Body of pancreas (tissue), 4 donors: ENCODE data around the gene KRTAP10-8. TPM values are rescaled to one million over a fixed set of nuclear protein-coding genes. Genes with fewer than 3 reads are reported as not detected.

ENCODE experiments used
- ATAC-seq: fragments of 150-250 bp; one replicate; pipeline ENCODE4 v1.9.1; 2016
- DNase-seq, 4 donors: peaks; one replicate each; pipeline ENCODE4 v3.0.0-alpha.2; 2019
- H3K27ac ChIP-seq, 4 donors: fragments of 200-600 bp; sonication (generic); 1 replicate in 3 of 4; 2 replicates in 1 of 4; pipeline versions ENCODE4 v1.5.1 to v1.6.1; 2016 to 2019; ENCODE audit warnings: mild to moderate bottlenecking in 1 of 4, mixed read lengths in 1 of 4, moderate library complexity in 1 of 4
- H3K27me3 ChIP-seq, 2 donors: fragments of 200-600 bp; sonication (generic); one replicate each; pipeline ENCODE4 v1.6.0; 2016; ENCODE audit warnings: mild to moderate bottlenecking in 1 of 2
- H3K36me3 ChIP-seq, 2 donors: fragments of 200-600 bp; sonication (generic); replicated peaks in 1 of 2; 2 replicates each; pipeline ENCODE4 v1.5.1; 2016; ENCODE audit warnings: low read depth in 2 of 2; ENCODE audit not compliant: insufficient read depth in 1 of 2
- H3K4me1 ChIP-seq: fragments of 200-600 bp; sonication (generic); one replicate; pipeline ENCODE4 v1.6.0; 2016
- H3K4me3 ChIP-seq, 2 donors: fragments of 200-600 bp; sonication (generic); 1 replicate in 1 of 2; 2 replicates in 1 of 2; pipeline ENCODE4 v1.5.1; 2016 to 2019
- H3K9me3 ChIP-seq, 3 donors: fragments of 200-600 bp; sonication (generic); 1 replicate in 2 of 3; 2 replicates in 1 of 3; pipeline ENCODE4 v1.5.1; 2016
- CTCF ChIP-seq, 7 experiments: fragments of 450-650 bp in 4 of 7; fragments of 200-600 bp in 3 of 7; sonication (generic) in 3 of 7; IDR thresholded peaks; one replicate each; pipeline ENCODE4 v1.5.1; 2016 to 2019; ENCODE audit warnings: antibody characterized with exemption in 7 of 7
- POLR2A ChIP-seq, 3 donors: fragments of 450-650 bp; IDR thresholded peaks; one replicate each; pipeline ENCODE4 v1.6.1; 2016; ENCODE audit warnings: antibody characterized with exemption in 3 of 3, mild to moderate bottlenecking in 2 of 3
- WGBS, 2 donors: methylation state at CpG; one replicate each; pipeline ENCODE4 v1.1.5; 2017; 5-methylcytosine and 5-hydroxymethylcytosine counted together
- intact Hi-C: fragments of 100-400 bp; cut with DNase I; formaldehyde crosslinking; loops from one replicate; pipeline ENCODE4 v1.15.1; 2023
- total RNA-seq, 2 donors: library from RNA; depleted of rRNA; stranded (reverse); fragments of >200 nt; gene quantifications; one replicate each; pipeline ENCODE4 v1.1.0, GENCODE V29; 2016

The KRTAP10-8 gene
- total RNA-seq, 2 donors from 2014 or later, result not detected

- Histone ChIP-seq H3K27me3 (no peaks in the 10 kb centered on the region), H3K9me3 (peaks cover 0 to 26% (median 0%) of the 10 kb centered on the region in 3 donors), H3K27ac (no peak overlapping the region), H3K4me1 (no peaks in the 10 kb centered on the region), H3K36me3 (no peaks in the 10 kb centered on the region), H3K4me3 (no peak overlapping the region)
- no peak for ATAC-seq
- 56 to 74% methylated on average over 4 of the region's 4 CpGs for WGBS, 2 donors
- DNase-seq, result no peak
- intact Hi-C loops, result no loop called here
- TF ChIP-seq CTCF (IDR thresholded peaks at IDR 0.05) (no peak), POLR2A (IDR thresholded peaks at IDR 0.05) (no peak)
Observed at GRCh38 chr21:44611551-44611950, 328 bp upstream of the KRTAP10-8 start.

DNA sequence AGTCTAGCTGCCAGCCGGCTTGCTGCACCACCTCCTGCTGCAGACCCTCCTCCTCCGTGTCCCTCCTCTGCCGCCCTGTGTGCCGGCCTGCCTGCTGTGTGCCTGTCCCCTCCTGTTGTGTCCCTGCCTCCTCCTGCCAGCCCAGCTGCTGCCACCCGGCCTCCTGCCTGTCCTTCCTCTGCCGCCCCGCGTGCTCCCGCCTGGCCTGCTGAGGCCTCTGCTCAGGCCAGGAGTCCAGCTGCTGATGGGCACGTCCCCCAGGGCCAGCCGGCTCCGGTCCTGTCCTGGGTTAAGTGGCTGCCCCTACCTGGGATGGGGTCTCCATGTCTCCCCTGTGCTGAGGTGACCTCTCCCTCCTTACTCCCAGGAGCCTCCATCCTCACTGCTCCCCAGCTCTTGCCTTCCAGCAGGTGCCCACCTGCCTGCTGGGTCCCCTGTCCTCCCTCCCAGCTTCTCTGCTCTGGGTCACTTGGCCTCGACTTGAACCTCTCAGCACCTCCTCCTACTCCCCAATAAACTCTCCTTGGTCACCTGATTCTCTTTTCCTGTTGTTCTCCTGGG lies 870 bp downstream of the KRTAP10-8 start:
- intact Hi-C loops, result no loop called here
- Histone ChIP-seq H3K27ac (no peak overlapping the region), H3K4me3 (no peak overlapping the region), H3K36me3 (no peaks in the 10 kb centered on the region), H3K9me3 (peaks cover 0 to 26% (median 0%) of the 10 kb centered on the region in 3 donors), H3K4me1 (no peaks in the 10 kb centered on the region), H3K27me3 (no peaks in the 10 kb centered on the region)
- WGBS, 2 donors, result 58 to 82% methylated on average over 9 to 12 of the region's 13 CpGs
- no peak for DNase-seq
- ATAC-seq, result no peak
- TF ChIP-seq CTCF (IDR thresholded peaks at IDR 0.05) (no peak), POLR2A (IDR thresholded peaks at IDR 0.05) (no peak)

- DNase-seq (no peak), ATAC-seq (no peak)
- Histone ChIP-seq H3K4me1 (no peaks in the 10 kb centered on the region), H3K36me3 (no peaks in the 10 kb centered on the region), H3K27ac (no peak overlapping the region), H3K27me3 (no peaks in the 10 kb centered on the region), H3K4me3 (no peak overlapping the region), H3K9me3 (peaks cover 0 to 26% (median 0%) of the 10 kb centered on the region in 3 donors)
- intact Hi-C loops, result no loop called here
- TF ChIP-seq CTCF (IDR thresholded peaks at IDR 0.05) (no peak), POLR2A (IDR thresholded peaks at IDR 0.05) (no peak)
- WGBS, 2 donors, result 55 to 77% methylated on average over 21 to 23 of the region's 26 CpGs
Observed at GRCh38 chr21:44613386-44614155, 1.7 kb downstream of the KRTAP10-8 start.

DNA sequence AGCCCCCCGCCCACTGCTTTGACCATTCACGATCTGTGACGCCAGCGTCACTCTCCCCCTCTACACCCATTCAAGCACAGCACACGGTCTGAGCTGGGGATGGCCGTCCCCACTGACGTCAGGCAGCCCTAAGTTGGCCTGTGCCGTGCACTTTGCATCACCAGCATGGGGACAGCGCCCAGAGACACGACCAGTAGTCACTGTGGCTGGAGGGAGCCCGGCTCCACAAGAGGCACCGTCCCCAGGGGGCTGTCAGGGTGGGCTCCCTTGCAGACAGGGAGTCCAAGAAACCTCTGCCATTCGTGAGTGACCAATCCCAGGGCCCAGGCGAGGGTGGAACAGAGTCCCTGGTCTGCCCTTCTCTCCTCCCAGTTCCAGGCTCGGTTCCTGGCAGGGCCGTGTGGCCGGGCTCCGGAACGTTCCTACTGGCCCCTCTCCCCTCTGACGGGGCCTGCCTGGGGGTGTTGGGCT lies 2.3 kb downstream of the KRTAP10-8 start:
- no peak overlapping the region for H3K4me3 ChIP-seq
- H3K9me3 ChIP-seq, result peaks cover 0 to 21% (median 0%) of the 10 kb centered on the region in 3 donors
- H3K27ac ChIP-seq, result no peak overlapping the region
- no peaks in the 10 kb centered on the region for H3K36me3 ChIP-seq
- 70 to 78% methylated on average over 13 to 19 of the region's 20 CpGs for WGBS, 2 donors
- DNase-seq, result no peak
- no peaks in the 10 kb centered on the region for H3K4me1 ChIP-seq
- no peaks in the 10 kb centered on the region for H3K27me3 ChIP-seq
- ATAC-seq, result no peak
- TF ChIP-seq POLR2A (IDR thresholded peaks at IDR 0.05), result no peak
- TF ChIP-seq CTCF (IDR thresholded peaks at IDR 0.05), result no peak
- intact Hi-C loops, result no loop called here
